GM12892 (cell line): Measurements from ENCODE around the gene PHLDA3.

ENCODE experiments used
- POLR2A ChIP-seq: IDR thresholded peaks from 2 replicates; pipeline ENCODE4 v1.6.1; 2011; ENCODE audit warnings: low read depth, low read length, control low read depth
- TAF1 ChIP-seq: IDR thresholded peaks from 2 replicates; pipeline ENCODE4 v1.6.1; 2011; ENCODE audit warnings: low read depth, mild to moderate bottlenecking, control low read depth, low read length, borderline replicate concordance

DNA sequence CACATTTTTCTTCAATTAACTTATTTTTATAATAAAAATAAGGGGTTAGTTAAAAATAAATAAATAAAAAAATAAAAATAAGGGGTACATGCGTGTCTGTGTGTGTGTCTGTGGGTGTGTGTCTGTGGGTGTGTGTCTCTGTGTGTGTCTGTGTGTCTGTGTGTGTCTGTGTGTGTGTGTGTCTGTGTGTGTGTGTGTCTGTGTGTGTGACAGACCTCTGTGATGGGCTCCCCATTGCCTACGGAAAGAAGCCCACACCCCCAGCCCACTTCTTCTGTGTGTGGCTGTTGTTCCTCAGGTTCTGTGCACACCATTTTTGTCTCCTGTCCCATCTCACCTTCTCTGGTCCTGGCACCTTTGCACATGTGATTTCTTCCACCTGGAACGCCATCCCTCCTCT lies 9.9 kb downstream of the PHLDA3 start:
- TF ChIP-seq POLR2A: no peak
- no peak for TF ChIP-seq TAF1
